GM12892 (cell line): ENCODE results near the gene YOD1.

Experiments
- POLR2A ChIP-seq: IDR thresholded peaks from 2 replicates; pipeline ENCODE4 v1.6.1; 2011; ENCODE audit warnings: low read depth, low read length, control low read depth
- POLR2AphosphoS5 ChIP-seq: IDR thresholded peaks from 2 replicates; pipeline ENCODE4 v1.6.1; 2011; ENCODE audit warnings: low read depth, low read length, control low read depth

GRCh38 chr1:207006083-207006482 is 44.9 kb downstream of the YOD1 start:
- TF ChIP-seq POLR2A (no peak), POLR2AphosphoS5 (no peak)
